Measurements from ENCODE around the gene OTUD7B. TPM values are rescaled to one million over a fixed set of nuclear protein-coding genes. Genes with fewer than 3 reads are reported as not detected.
A peak's percentile ranks its signal among the peaks of the same experiment; 100 is the strongest.

Gene OTUD7B
- total and polyA plus RNA-seq, 5 donors from 2014 or later: 0.57 to 6.7 (median 1.3) TPM

DNA sequence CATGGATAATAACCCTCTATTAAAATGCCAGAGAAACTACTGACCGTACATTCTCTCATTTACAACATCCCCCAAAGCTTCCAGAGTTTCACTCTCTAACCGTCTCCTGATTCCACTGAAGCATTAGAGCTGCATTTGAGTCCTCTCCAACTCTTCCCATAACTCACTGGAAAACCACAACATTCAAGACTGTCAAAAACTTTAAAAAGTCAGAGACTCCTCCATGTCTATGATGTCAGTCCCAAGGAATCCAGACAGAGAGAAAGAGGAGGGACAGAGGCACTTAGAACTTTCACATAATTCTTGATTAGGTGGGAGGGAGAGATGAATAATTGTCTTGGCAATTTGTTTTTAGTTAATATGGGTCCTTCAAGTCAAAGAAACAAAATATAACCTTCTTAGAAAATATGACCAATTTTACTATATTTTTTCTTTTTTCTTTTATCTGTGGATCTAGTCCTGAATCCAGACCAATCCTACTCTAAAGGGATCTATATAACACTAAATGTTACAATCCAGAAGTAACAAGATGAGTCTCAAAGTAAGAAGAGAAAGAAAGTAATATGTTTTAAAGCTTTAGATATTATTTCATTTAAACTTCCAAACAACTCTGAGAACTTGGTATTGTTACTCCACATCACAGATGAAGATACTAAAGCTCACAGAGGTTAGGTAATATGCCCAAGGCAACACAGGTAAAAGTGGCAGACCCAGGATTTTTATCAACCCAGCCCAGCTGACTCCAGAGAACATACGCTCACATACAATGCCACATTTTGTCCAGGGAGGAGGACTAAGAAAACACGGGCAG, 23.8 kb downstream of the OTUD7B start:
- no peak for DNase-seq
- H3K27ac ChIP-seq (ENCODE audit: insufficient read depth, low read length, poor library complexity, severe bottlenecking): no peak overlapping the region
- Mint-ChIP-seq H3K4me3 (no peak overlapping the region), H3K27me3 (no peaks in the 10 kb centered on the region), H3K36me3 (peaks cover 8% of the 10 kb centered on the region), H3K9me3 (no peaks in the 10 kb centered on the region), H3K4me1 (peaks cover 4 to 28% (median 19%) of the 10 kb centered on the region in 4 donors), H3K27ac (peak overlapping the region in 1 of 3 donors; percentile 60)
- no peaks in the 10 kb centered on the region for H3K4me1 ChIP-seq (ENCODE audit: control insufficient read depth, insufficient read depth, low read length, poor library complexity, severe bottlenecking)
- ATAC-seq (ENCODE audit: low read depth in 2 of 2): no peak
- no peaks in the 10 kb centered on the region for H3K27me3 ChIP-seq (ENCODE audit: control insufficient read depth, insufficient read depth, low read length)
- no peaks in the 10 kb centered on the region for H3K36me3 ChIP-seq (ENCODE audit: control insufficient read depth, insufficient read depth, low read length)
- no peaks in the 10 kb centered on the region for H3K9me3 ChIP-seq (ENCODE audit: control insufficient read depth in 2 of 2, low read length in 2 of 2)
- no peak overlapping the region for H3K4me3 ChIP-seq (ENCODE audit: low read depth, low read length)

DNA sequence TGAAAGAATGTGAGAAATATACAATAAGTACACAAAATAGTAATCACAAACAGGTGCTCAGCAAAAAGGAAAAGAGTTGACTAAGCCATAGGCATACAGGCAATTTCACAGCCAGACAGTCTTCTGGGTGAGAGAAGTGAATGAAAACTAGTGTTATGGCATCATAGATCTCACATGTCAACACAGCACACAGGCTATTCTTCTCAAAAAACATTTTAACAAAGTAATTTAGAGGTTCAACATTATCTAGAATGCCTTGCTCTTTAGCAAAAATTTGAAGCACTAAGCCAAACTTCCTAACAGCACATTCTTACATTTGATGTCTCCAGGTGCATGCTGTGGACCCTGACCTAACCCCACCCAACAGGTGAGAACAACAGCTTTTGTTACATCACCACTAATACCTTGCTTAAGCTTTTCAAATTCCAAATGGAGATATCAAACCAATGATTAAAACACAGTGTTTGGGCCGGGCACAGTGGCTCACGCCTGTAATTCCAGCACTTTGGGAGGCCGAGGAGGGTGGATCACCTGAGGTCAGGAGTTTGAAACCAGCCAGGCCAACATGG, 30.5 kb downstream of the OTUD7B start:
- Mint-ChIP-seq H3K27ac (peak overlapping the region; percentile 6 to 74 (median 43)), H3K4me3 (no peak overlapping the region), H3K36me3 (peaks cover 15% of the 10 kb centered on the region), H3K9me3 (no peaks in the 10 kb centered on the region), H3K27me3 (no peaks in the 10 kb centered on the region), H3K4me1 (peaks cover 24 to 36% (median 31%) of the 10 kb centered on the region in 4 donors)
- H3K36me3 ChIP-seq (ENCODE audit: control insufficient read depth, insufficient read depth, low read length): peaks cover 3% of the 10 kb centered on the region
- no peak overlapping the region for H3K4me3 ChIP-seq (ENCODE audit: low read depth, low read length)
- no peaks in the 10 kb centered on the region for H3K4me1 ChIP-seq (ENCODE audit: control insufficient read depth, insufficient read depth, low read length, poor library complexity, severe bottlenecking)
- H3K9me3 ChIP-seq (ENCODE audit: control insufficient read depth in 2 of 2, low read length in 2 of 2): no peaks in the 10 kb centered on the region
- H3K27me3 ChIP-seq (ENCODE audit: control insufficient read depth, insufficient read depth, low read length): no peaks in the 10 kb centered on the region
- ATAC-seq (ENCODE audit: low read depth in 2 of 2): no peak
- no peak for DNase-seq
- no peak overlapping the region for H3K27ac ChIP-seq (ENCODE audit: insufficient read depth, low read length, poor library complexity, severe bottlenecking)

DNA sequence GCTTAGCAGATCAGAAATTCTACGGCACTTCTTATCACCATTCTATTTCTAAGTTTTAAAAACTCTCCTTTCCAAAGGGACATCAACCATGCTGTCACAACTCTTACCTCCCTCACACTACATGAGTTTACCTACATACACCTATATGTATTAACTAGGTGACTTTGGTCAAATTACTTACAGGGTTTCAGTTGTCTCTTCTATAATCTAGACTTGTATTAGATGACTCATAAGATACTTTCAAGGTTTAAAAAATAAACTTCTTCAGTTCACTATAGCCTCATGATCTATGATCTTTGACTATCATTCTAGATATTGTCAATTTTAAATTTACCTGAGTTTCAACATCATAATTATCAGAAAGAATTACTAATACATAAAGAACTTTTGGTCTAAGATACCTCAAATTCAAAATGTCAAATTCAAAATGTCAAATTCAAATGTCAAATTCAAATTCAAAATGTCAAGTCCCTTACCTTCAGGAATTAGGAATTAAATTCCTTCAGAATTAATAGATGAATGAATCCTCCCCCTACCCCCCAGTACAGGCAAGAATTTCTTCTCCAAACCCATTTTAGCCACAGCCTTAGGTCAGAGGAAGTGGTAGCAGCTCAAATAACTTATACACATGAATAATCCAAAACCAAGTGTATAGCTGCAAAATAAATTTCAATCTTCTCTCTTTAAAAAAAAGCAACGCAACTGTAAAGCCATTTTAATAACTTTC, 31.1 kb downstream of the OTUD7B start:
- Mint-ChIP-seq H3K36me3 (peaks cover 16% of the 10 kb centered on the region), H3K27me3 (no peaks in the 10 kb centered on the region), H3K4me3 (no peak overlapping the region), H3K27ac (peak overlapping the region in 2 of 3 donors; percentile 6), H3K4me1 (peaks cover 24 to 31% (median 29%) of the 10 kb centered on the region in 4 donors), H3K9me3 (no peaks in the 10 kb centered on the region)
- Histone ChIP-seq H3K4me1 (ENCODE audit: control insufficient read depth, insufficient read depth, low read length, poor library complexity, severe bottlenecking) (no peaks in the 10 kb centered on the region), H3K9me3 (ENCODE audit: control insufficient read depth in 2 of 2, low read length in 2 of 2) (no peaks in the 10 kb centered on the region), H3K36me3 (ENCODE audit: control insufficient read depth, insufficient read depth, low read length) (peaks cover 3% of the 10 kb centered on the region), H3K27ac (ENCODE audit: insufficient read depth, low read length, poor library complexity, severe bottlenecking) (no peak overlapping the region), H3K4me3 (ENCODE audit: low read depth, low read length) (no peak overlapping the region), H3K27me3 (ENCODE audit: control insufficient read depth, insufficient read depth, low read length) (no peaks in the 10 kb centered on the region)
- ATAC-seq (ENCODE audit: low read depth in 2 of 2) (no peak), DNase-seq (no peak)

DNA sequence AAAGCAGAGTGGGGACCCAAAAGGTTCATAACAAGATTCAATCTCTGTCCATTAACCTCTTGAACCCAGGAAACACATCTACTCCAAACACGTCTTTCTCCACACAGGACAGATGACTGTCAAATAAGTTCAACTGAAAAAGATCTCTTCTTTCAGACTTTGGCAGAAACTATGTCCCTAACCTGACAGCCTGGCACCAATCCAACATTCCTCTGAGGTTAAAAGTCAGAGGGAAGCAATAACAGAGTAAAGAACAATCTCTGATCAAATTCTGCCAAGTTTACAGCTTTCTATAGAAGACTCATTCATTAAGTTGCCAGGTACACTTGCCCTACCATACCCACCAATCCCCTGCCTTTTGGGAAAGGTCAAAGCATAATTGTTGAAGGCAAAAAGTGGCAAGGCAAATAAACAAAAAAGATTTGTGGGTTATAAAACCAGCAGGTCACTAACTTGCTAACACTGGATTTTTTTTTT, 31.9 kb downstream of the OTUD7B start:
- peaks cover 3% of the 10 kb centered on the region for H3K36me3 ChIP-seq (ENCODE audit: control insufficient read depth, insufficient read depth, low read length)
- DNase-seq (no peak), ATAC-seq (ENCODE audit: low read depth in 2 of 2) (no peak)
- Mint-ChIP-seq H3K36me3 (peaks cover 21% of the 10 kb centered on the region), H3K27ac (peak overlapping the region in 2 of 3 donors; percentile 6 to 14), H3K4me3 (no peak overlapping the region), H3K9me3 (no peaks in the 10 kb centered on the region), H3K4me1 (peaks cover 24 to 29% (median 26%) of the 10 kb centered on the region in 4 donors), H3K27me3 (no peaks in the 10 kb centered on the region)
- no peaks in the 10 kb centered on the region for H3K27me3 ChIP-seq (ENCODE audit: control insufficient read depth, insufficient read depth, low read length)
- no peak overlapping the region for H3K4me3 ChIP-seq (ENCODE audit: low read depth, low read length)
- no peak overlapping the region for H3K27ac ChIP-seq (ENCODE audit: insufficient read depth, low read length, poor library complexity, severe bottlenecking)
- no peaks in the 10 kb centered on the region for H3K9me3 ChIP-seq (ENCODE audit: control insufficient read depth in 2 of 2, low read length in 2 of 2)
- H3K4me1 ChIP-seq (ENCODE audit: control insufficient read depth, insufficient read depth, low read length, poor library complexity, severe bottlenecking): no peaks in the 10 kb centered on the region

GRCh38 chr1:149977345-149977744, 33.2 kb downstream of the OTUD7B start:
- Mint-ChIP-seq H3K4me1 (peaks cover 20 to 27% (median 24%) of the 10 kb centered on the region in 4 donors), H3K27ac (peak overlapping the region in 1 of 3 donors; percentile 26), H3K4me3 (no peak overlapping the region)

DNA sequence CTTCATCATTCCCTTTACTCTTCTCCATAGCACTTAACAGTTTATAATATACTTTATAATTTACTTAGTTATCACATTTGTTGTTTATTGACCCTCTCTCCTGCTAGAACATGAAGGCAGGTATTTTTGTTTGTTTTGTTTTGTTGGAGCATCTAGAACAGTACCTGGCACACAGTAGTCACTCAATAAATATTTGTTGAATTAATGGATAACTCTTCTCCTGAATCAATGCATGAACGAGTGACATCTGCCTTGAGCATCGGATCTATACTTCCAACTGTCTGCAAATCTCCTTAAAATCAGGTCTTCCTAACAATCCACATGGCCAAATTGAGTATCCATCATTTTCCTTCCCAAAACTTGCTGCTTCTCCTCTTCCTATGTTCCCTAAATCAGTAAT, 38.0 kb downstream of the OTUD7B start:
- no peak for ATAC-seq (ENCODE audit: low read depth in 2 of 2)
- H3K27ac Mint-ChIP-seq: peak overlapping the region in 2 of 3 donors; percentile 12 to 34
- H3K36me3 Mint-ChIP-seq: peaks cover 40% of the 10 kb centered on the region
- peaks cover 32% of the 10 kb centered on the region for H3K36me3 ChIP-seq (ENCODE audit: control insufficient read depth, insufficient read depth, low read length)
- H3K9me3 ChIP-seq (ENCODE audit: control insufficient read depth in 2 of 2, low read length in 2 of 2): no peaks in the 10 kb centered on the region
- H3K9me3 Mint-ChIP-seq: no peaks in the 10 kb centered on the region
- H3K27ac ChIP-seq (ENCODE audit: insufficient read depth, low read length, poor library complexity, severe bottlenecking): no peak overlapping the region
- no peak overlapping the region for H3K4me3 Mint-ChIP-seq
- no peaks in the 10 kb centered on the region for H3K27me3 ChIP-seq (ENCODE audit: control insufficient read depth, insufficient read depth, low read length)
- H3K4me1 ChIP-seq (ENCODE audit: control insufficient read depth, insufficient read depth, low read length, poor library complexity, severe bottlenecking): no peaks in the 10 kb centered on the region
- no peak for DNase-seq
- no peak overlapping the region for H3K4me3 ChIP-seq (ENCODE audit: low read depth, low read length)
- H3K27me3 Mint-ChIP-seq: no peaks in the 10 kb centered on the region
- H3K4me1 Mint-ChIP-seq: peaks cover 0 to 9% (median 0%) of the 10 kb centered on the region in 4 donors

More at GRCh38 chr1:149977345-149977744, 33.2 kb downstream of the OTUD7B start:
- Mint-ChIP-seq H3K27me3 (no peaks in the 10 kb centered on the region), H3K9me3 (no peaks in the 10 kb centered on the region), H3K36me3 (peaks cover 29% of the 10 kb centered on the region)
- ATAC-seq (ENCODE audit: low read depth in 2 of 2): no peak
- no peak for DNase-seq
- Histone ChIP-seq H3K27ac (ENCODE audit: insufficient read depth, low read length, poor library complexity, severe bottlenecking) (no peak overlapping the region), H3K9me3 (ENCODE audit: control insufficient read depth in 2 of 2, low read length in 2 of 2) (no peaks in the 10 kb centered on the region), H3K27me3 (ENCODE audit: control insufficient read depth, insufficient read depth, low read length) (no peaks in the 10 kb centered on the region), H3K4me1 (ENCODE audit: control insufficient read depth, insufficient read depth, low read length, poor library complexity, severe bottlenecking) (no peaks in the 10 kb centered on the region), H3K4me3 (ENCODE audit: low read depth, low read length) (no peak overlapping the region), H3K36me3 (ENCODE audit: control insufficient read depth, insufficient read depth, low read length) (peaks cover 8% of the 10 kb centered on the region)

DNA sequence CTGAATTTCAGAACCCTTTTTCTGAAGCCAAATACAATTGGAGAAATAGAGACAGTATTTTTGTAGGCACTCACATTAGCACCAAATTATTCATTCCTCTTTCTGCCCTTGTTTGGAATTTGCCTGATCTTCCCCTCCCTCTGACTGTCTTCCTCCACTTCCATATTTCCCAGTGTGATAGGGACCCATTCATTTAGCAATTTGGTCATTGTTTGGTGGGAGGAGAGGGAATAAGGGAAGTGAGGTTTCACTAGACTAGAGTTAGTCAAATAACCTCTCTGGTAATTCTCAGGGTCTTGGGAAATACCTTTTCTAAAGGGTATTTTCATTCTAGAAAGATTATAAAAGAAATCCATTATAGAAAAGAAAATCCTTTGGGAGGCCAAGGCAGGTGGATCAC, 42.9 kb downstream of the OTUD7B start:
- Mint-ChIP-seq H3K27ac (peak overlapping the region in 1 of 3 donors; percentile 54), H3K27me3 (no peaks in the 10 kb centered on the region), H3K4me1 (peaks cover 3 to 8% (median 5%) of the 10 kb centered on the region in 4 donors), H3K9me3 (no peaks in the 10 kb centered on the region), H3K4me3 (no peak overlapping the region), H3K36me3 (peaks cover 48% of the 10 kb centered on the region)
- Histone ChIP-seq H3K27me3 (ENCODE audit: control insufficient read depth, insufficient read depth, low read length) (no peaks in the 10 kb centered on the region), H3K36me3 (ENCODE audit: control insufficient read depth, insufficient read depth, low read length) (peaks cover 49% of the 10 kb centered on the region), H3K4me1 (ENCODE audit: control insufficient read depth, insufficient read depth, low read length, poor library complexity, severe bottlenecking) (no peaks in the 10 kb centered on the region), H3K4me3 (ENCODE audit: low read depth, low read length) (no peak overlapping the region), H3K27ac (ENCODE audit: insufficient read depth, low read length, poor library complexity, severe bottlenecking) (no peak overlapping the region), H3K9me3 (ENCODE audit: control insufficient read depth in 2 of 2, low read length in 2 of 2) (no peaks in the 10 kb centered on the region)
- DNase-seq: no peak
- no peak for ATAC-seq (ENCODE audit: low read depth in 2 of 2)
